Measurements from ENCODE around the gene H2BK1.

H2BK1 gene

GRCh38 chr7:151249034-151249731 lies 38.9 kb upstream of the H2BK1 start:
- TF ChIP-seq GATA3 (IDR thresholded peaks at IDR 0.05; ENCODE audit: low read depth, low read length) = no peak
- TF ChIP-seq GATA2 (IDR thresholded peaks at IDR 0.05; ENCODE audit: low read depth, low read length) = no peak

GRCh38 chr7:151248346-151249033 lies 38.2 kb upstream of the H2BK1 start, which contains the start of gene SMARCD3:
SMARCD3 (minus strand) TSS chr7:151248694; CDS start chr7:151248562, 132 bp downstream.
- TF ChIP-seq GATA2 (IDR thresholded peaks at IDR 0.05; ENCODE audit: low read depth, low read length) (peak; percentile 45), GATA3 (IDR thresholded peaks at IDR 0.05; ENCODE audit: low read depth, low read length) (no peak)

- no peak for TF ChIP-seq GATA3 (IDR thresholded peaks at IDR 0.05; ENCODE audit: low read depth, low read length)
- TF ChIP-seq GATA2 (IDR thresholded peaks at IDR 0.05; ENCODE audit: low read depth, low read length) = no peak
Observed at GRCh38 chr7:151247611-151248345, 37.5 kb upstream of the H2BK1 start.

GRCh38 chr7:151246851-151247580 lies 36.7 kb upstream of the H2BK1 start:
- no peak for TF ChIP-seq GATA3 (IDR thresholded peaks at IDR 0.05; ENCODE audit: low read depth, low read length)
- no peak for TF ChIP-seq GATA2 (IDR thresholded peaks at IDR 0.05; ENCODE audit: low read depth, low read length)

- no peak for TF ChIP-seq GATA3 (IDR thresholded peaks at IDR 0.05; ENCODE audit: low read depth, low read length)
- TF ChIP-seq GATA2 (IDR thresholded peaks at IDR 0.05; ENCODE audit: low read depth, low read length) = no peak
Observed at GRCh38 chr7:151246102-151246850, 36.0 kb upstream of the H2BK1 start.

DNA sequence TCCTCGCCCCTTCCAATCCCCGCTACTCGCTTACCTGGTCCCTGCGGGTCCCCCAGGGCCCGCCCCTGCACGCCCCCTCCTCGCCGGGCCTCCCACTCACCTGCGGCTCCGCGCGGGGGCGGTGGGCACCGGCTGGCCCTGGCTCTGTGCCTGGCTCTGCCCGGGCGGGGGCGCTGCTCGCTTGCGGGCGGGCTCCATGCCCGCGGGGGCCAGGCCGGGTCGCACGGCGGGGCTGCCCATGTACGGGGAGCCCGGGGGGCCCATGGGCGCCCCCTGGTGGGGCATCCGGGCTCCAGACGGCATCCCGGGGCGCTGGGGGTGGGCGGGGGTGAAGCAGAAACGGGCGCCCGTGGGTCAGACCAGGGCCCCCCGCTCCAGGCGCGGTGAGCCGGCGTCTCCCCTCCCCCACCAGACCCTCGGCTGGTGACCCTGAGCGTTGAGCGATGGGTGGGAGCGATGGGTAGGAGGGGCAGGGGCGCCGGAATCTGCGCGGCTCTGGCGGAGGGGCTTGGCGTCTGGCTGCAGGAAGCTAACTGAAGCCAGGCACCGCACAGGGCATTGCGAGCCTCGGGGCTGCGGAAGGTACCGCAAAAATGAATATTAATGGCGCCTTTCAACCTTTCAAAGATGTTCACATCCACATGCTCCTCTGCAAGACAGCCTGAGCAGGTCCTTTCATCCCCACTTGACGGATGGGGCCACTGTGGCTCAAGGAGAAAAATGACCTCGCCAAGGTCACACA lies 35.2 kb upstream of the H2BK1 start:
- TF ChIP-seq GATA2 (IDR thresholded peaks at IDR 0.05; ENCODE audit: low read depth, low read length) (no peak), GATA3 (IDR thresholded peaks at IDR 0.05; ENCODE audit: low read depth, low read length) (no peak)

GRCh38 chr7:151244841-151245346 lies 34.6 kb upstream of the H2BK1 start:
- TF ChIP-seq GATA3 (IDR thresholded peaks at IDR 0.05; ENCODE audit: low read depth, low read length) (no peak), GATA2 (IDR thresholded peaks at IDR 0.05; ENCODE audit: low read depth, low read length) (no peak)

- TF ChIP-seq GATA2 (IDR thresholded peaks at IDR 0.05; ENCODE audit: low read depth, low read length) = no peak
- TF ChIP-seq GATA3 (IDR thresholded peaks at IDR 0.05; ENCODE audit: low read depth, low read length) = no peak
Observed at GRCh38 chr7:151244196-151244840, 34.0 kb upstream of the H2BK1 start.

- TF ChIP-seq GATA2 (IDR thresholded peaks at IDR 0.05; ENCODE audit: low read depth, low read length) (no peak), GATA3 (IDR thresholded peaks at IDR 0.05; ENCODE audit: low read depth, low read length) (no peak)
Observed at GRCh38 chr7:151243408-151244195, 33.3 kb upstream of the H2BK1 start.

- TF ChIP-seq GATA3 (IDR thresholded peaks at IDR 0.05; ENCODE audit: low read depth, low read length) (no peak), GATA2 (IDR thresholded peaks at IDR 0.05; ENCODE audit: low read depth, low read length) (no peak)
Observed at GRCh38 chr7:151243045-151243349, 32.7 kb upstream of the H2BK1 start.

Data from SH-SY5Y (cell line).